WTC11 (cell line): Measurements from ENCODE around the gene BTNL9. TPM values are rescaled to one million over a fixed set of nuclear protein-coding genes. Genes with fewer than 3 reads are reported as not detected.
"Not testable (repeated sequence)": the region's sequence is repeated elsewhere in the genome, so short reads cannot be mapped to it uniquely, and the experiment has no call there.

Experiments
- ATAC-seq: fragments of 200-7000 bp; cut with Tn5 transposase; 2 replicates; pipeline ENCODE4 v1.10.0; 2021; ENCODE audit warnings: mild to moderate bottlenecking, moderate library complexity
- CTCF ChIA-PET: fragments of 300-600 bp; sonication (Branson Sonifier 250); formaldehyde crosslinking; loops from one replicate; lab custom pipeline; 2021; ENCODE audit warnings: antibody characterized with exemption; lab: Charles Lee
- POLR2A ChIA-PET: fragments of 350-600 bp; sonication (Branson Sonifier 250); formaldehyde crosslinking; loops from one replicate; lab custom pipeline; 2021; ENCODE audit warnings: antibody characterized with exemption; lab: Charles Lee
- DNase-seq: peaks from one replicate; pipeline ENCODE4 v3.0.0; 2021; ENCODE audit warnings: low spot score
- H3K27ac Mint-ChIP-seq: 2 replicates; pipeline ENCODE4 v1.8.0; 2021; ENCODE audit warnings: mixed read lengths
- H3K27me3 Mint-ChIP-seq: 2 replicates; pipeline ENCODE4 v1.8.0; 2021; ENCODE audit warnings: low read depth, mild to moderate bottlenecking, moderate library complexity, mixed read lengths
- H3K36me3 Mint-ChIP-seq: 2 replicates; pipeline ENCODE4 v1.8.0; 2021; ENCODE audit warnings: mixed read lengths
- H3K4me1 Mint-ChIP-seq: 2 replicates; pipeline ENCODE4 v1.8.0; 2022; ENCODE audit warnings: mixed read lengths
- H3K4me3 Mint-ChIP-seq: 2 replicates; pipeline ENCODE4 v1.8.0; 2021; ENCODE audit warnings: mild to moderate bottlenecking, moderate library complexity, mixed read lengths
- H3K9me3 Mint-ChIP-seq: 2 replicates; pipeline ENCODE4 v1.8.0; 2021; ENCODE audit warnings: mixed read lengths
- ARID4B ChIP-seq: sonication (generic); formaldehyde crosslinking; IDR thresholded peaks from 2 replicates; pipeline ENCODE4 v1.8.0; 2023; ENCODE audit warnings: missing genetic modification reagents, mild to moderate bottlenecking, borderline replicate concordance
- ATF6 ChIP-seq: sonication (generic); formaldehyde crosslinking; IDR thresholded peaks from 2 replicates; pipeline ENCODE4 v1.8.1; 2023; ENCODE audit warnings: mild to moderate bottlenecking, missing genetic modification reagents
- ERG ChIP-seq: fragments of 250-450 bp; sonication (Bioruptor Pico); IDR thresholded peaks from 2 replicates; pipeline ENCODE4 v1.8.0; 2021; ENCODE audit warnings: mild to moderate bottlenecking
- FOXP4 ChIP-seq: sonication (generic); formaldehyde crosslinking; IDR thresholded peaks from 2 replicates; pipeline ENCODE4 v1.8.0; 2022; ENCODE audit warnings: mild to moderate bottlenecking, missing genetic modification reagents
- IRF1 ChIP-seq: sonication (generic); formaldehyde crosslinking; IDR thresholded peaks from 2 replicates; pipeline ENCODE4 v1.8.0; 2023; ENCODE audit warnings: missing genetic modification reagents
- MXD4 ChIP-seq: fragments of 250-450 bp; sonication (Bioruptor Pico); IDR thresholded peaks from 2 replicates; pipeline ENCODE4 v1.8.0; 2021; ENCODE audit warnings: mild to moderate bottlenecking, moderate library complexity, borderline replicate concordance
- SMAD4 ChIP-seq: sonication (generic); formaldehyde crosslinking; IDR thresholded peaks from 2 replicates; pipeline ENCODE4 v1.8.0; 2022; ENCODE audit warnings: mild to moderate bottlenecking, missing genetic modification reagents
- ZMAT4 ChIP-seq: fragments of 250-450 bp; sonication (Bioruptor Pico); IDR thresholded peaks from 2 replicates; pipeline ENCODE4 v1.9.0; 2021; ENCODE audit warnings: mild to moderate bottlenecking
- ZNF671 ChIP-seq: fragments of 250-450 bp; sonication (Bioruptor Pico); IDR thresholded peaks from 2 replicates; pipeline ENCODE4 v1.8.0; 2021; ENCODE audit warnings: mild to moderate bottlenecking
- total RNA-seq: library from RNA; stranded (reverse); gene quantifications from 3 replicates; pipeline ENCODE4 v1.2.3, GENCODE V29; 2021

Gene BTNL9
- total RNA-seq, 1 experiment from 2014 or later: 3.4 TPM

- TF ChIP-seq FOXP4 (CRISPR knock-in tag): no peak
- TF ChIP-seq MXD4 (CRISPR knock-in tag): no peak
- TF ChIP-seq ERG (CRISPR knock-in tag): no peak
- TF ChIP-seq ATF6 (CRISPR knock-in tag): no peak
- TF ChIP-seq ZNF671 (CRISPR knock-in tag): no peak
- no peak for TF ChIP-seq IRF1 (CRISPR knock-in tag)
- TF ChIP-seq SMAD4 (CRISPR knock-in tag): no peak
- no peak for TF ChIP-seq ZMAT4 (CRISPR knock-in tag)
- TF ChIP-seq ARID4B: no peak
- TF ChIP-seq, all 79 proteins: peak for 0
These were observed 31.9 kb upstream of the BTNL9 start (continued) for GRCh38 chr5:181008136-181008535.

- POLR2A ChIA-PET: interaction anchor here (0.6 kb wide), 1 partner anchor 146 kb away, joined by 4 read pairs; no protein-coding TSS in a partner anchor
- H3K27me3 Mint-ChIP-seq, H3K36me3 Mint-ChIP-seq, ATAC-seq, CTCF ChIA-PET, H3K27ac Mint-ChIP-seq, H3K4me3 Mint-ChIP-seq, DNase-seq, H3K4me1 Mint-ChIP-seq: not testable (repeated sequence)
- H3K9me3 Mint-ChIP-seq: peaks cover 10% of the 10 kb centered on the region
These were observed 30.0 kb upstream of the BTNL9 start for GRCh38 chr5:181010018-181010417.

GRCh38 chr5:181014654-181015053, 25.4 kb upstream of the BTNL9 start:
- H3K9me3 Mint-ChIP-seq: peaks cover 11% of the 10 kb centered on the region
- H3K27ac Mint-ChIP-seq, H3K36me3 Mint-ChIP-seq, POLR2A ChIA-PET, H3K27me3 Mint-ChIP-seq, H3K4me1 Mint-ChIP-seq, H3K4me3 Mint-ChIP-seq, ATAC-seq, CTCF ChIA-PET, DNase-seq: not testable (repeated sequence)

- ATAC-seq, CTCF ChIA-PET, H3K4me3 Mint-ChIP-seq, DNase-seq, POLR2A ChIA-PET, H3K27ac Mint-ChIP-seq, H3K36me3 Mint-ChIP-seq, H3K4me1 Mint-ChIP-seq: not testable (repeated sequence)
- Mint-ChIP-seq H3K27me3 (peaks cover 10% of the 10 kb centered on the region), H3K9me3 (peaks cover 25% of the 10 kb centered on the region)
These were observed 22.6 kb upstream of the BTNL9 start for GRCh38 chr5:181017448-181017847.
